ENCODE results near the gene NFIB.

The NFIB gene

GRCh38 chr9:14340994-14341393 is 27.1 kb upstream of the NFIB start:
- no peak overlapping the region for H3K4me3 ChIP-seq (ENCODE audit: low read depth, low read length)
- no peak for TF ChIP-seq CTCF (IDR thresholded peaks at IDR 0.05; ENCODE audit: borderline replicate concordance, insufficient read depth, low read depth, low read length)

GRCh38 chr9:14340219-14340873 is 26.4 kb upstream of the NFIB start:
- TF ChIP-seq CTCF (IDR thresholded peaks at IDR 0.05; ENCODE audit: borderline replicate concordance, insufficient read depth, low read depth, low read length): no peak
- no peak overlapping the region for H3K4me3 ChIP-seq (ENCODE audit: low read depth, low read length)

- H3K4me3 ChIP-seq (ENCODE audit: low read depth, low read length): no peak overlapping the region
Measured at GRCh38 chr9:14339746-14340145, 25.8 kb upstream of the NFIB start.

GRCh38 chr9:14337615-14338014 is 23.7 kb upstream of the NFIB start:
- no peak for TF ChIP-seq CTCF (IDR thresholded peaks at IDR 0.05; ENCODE audit: borderline replicate concordance, insufficient read depth, low read depth, low read length)
- H3K4me3 ChIP-seq (ENCODE audit: low read depth, low read length): no peak overlapping the region

More at GRCh38 chr9:14339746-14340145, 25.8 kb upstream of the NFIB start:
- no peak for TF ChIP-seq CTCF (IDR thresholded peaks at IDR 0.05; ENCODE audit: borderline replicate concordance, insufficient read depth, low read depth, low read length)

- TF ChIP-seq CTCF (IDR thresholded peaks at IDR 0.05; ENCODE audit: borderline replicate concordance, insufficient read depth, low read depth, low read length): no peak
- no peak overlapping the region for H3K4me3 ChIP-seq (ENCODE audit: low read depth, low read length)
Measured at GRCh38 chr9:14336244-14336643, 22.3 kb upstream of the NFIB start.

GRCh38 chr9:14331120-14331519 is 17.2 kb upstream of the NFIB start:
- H3K4me3 ChIP-seq (ENCODE audit: low read depth, low read length): no peak overlapping the region
- no peak for TF ChIP-seq CTCF (IDR thresholded peaks at IDR 0.05; ENCODE audit: borderline replicate concordance, insufficient read depth, low read depth, low read length)

- H3K4me3 ChIP-seq (ENCODE audit: low read depth, low read length): no peak overlapping the region
- TF ChIP-seq CTCF (IDR thresholded peaks at IDR 0.05; ENCODE audit: borderline replicate concordance, insufficient read depth, low read depth, low read length): no peak
Measured at GRCh38 chr9:14327036-14327435, 13.1 kb upstream of the NFIB start.
